Endothelial cell of umbilical vein (primary cell): ENCODE measurements around the gene AKNA. TPM values are rescaled to one million over a fixed set of nuclear protein-coding genes. Genes with fewer than 3 reads are reported as not detected.

Experiments used
- BruUV-seq: library from RNA; stranded (reverse); fragments of 400-500 nt; replicated peaks from 2 replicates; lab custom pipeline; 2021; lab: Mats Ljungman, UMichigan
- CTCF ChIA-PET: fragments of 300-600, 350-600 bp; sonication (Branson Sonifier 250); formaldehyde crosslinking; loops from one replicate; lab custom pipeline; 2021; ENCODE audit warnings: antibody characterized with exemption, inconsistent platforms; lab: Charles Lee
- POLR2A ChIA-PET: fragments of 300-600, 350-600 bp; sonication (Branson Sonifier 250); formaldehyde crosslinking; loops from one replicate; lab custom pipeline; 2021; ENCODE audit warnings: antibody characterized with exemption, inconsistent platforms; lab: Charles Lee
- DNase-seq: peaks from one replicate; pipeline ENCODE4 v3.0.0-alpha.2; 2011; ENCODE audit warnings: low read depth, low spot score
- FAIRE-seq: peaks from 2 replicates; lab custom pipeline; 2011; peaks lifted over from hg19 to GRCh38; lab: Jason Lieb, UNC
- H2AFZ ChIP-seq: 2 replicates; pipeline ENCODE4 v1.6.0; 2012; ENCODE audit warnings: low read depth, low read length, control low read depth, inconsistent platforms
- H3K27ac ChIP-seq: 2 replicates; pipeline ENCODE4 v1.5.1; 2011; ENCODE audit warnings: low read depth, mild to moderate bottlenecking, control low read depth, low read length, moderate library complexity; ENCODE audit not compliant: insufficient read depth
- H3K27me3 ChIP-seq, 2 experiments: 2 replicates each; pipeline versions ENCODE4 v1.6.0 to v1.6.1; 2011; ENCODE audit warnings: low read length in 2 of 2, mixed read lengths in 1 of 2; ENCODE audit not compliant: control insufficient read depth in 2 of 2, insufficient read depth in 2 of 2
- H3K36me3 ChIP-seq, 2 experiments: 2 replicates in 1 of 2; 3 replicates in 1 of 2; pipeline ENCODE4 v1.5.1; 2011; ENCODE audit warnings: low read length in 2 of 2, mild to moderate bottlenecking in 1 of 2, moderate library complexity in 1 of 2; ENCODE audit not compliant: control insufficient read depth in 2 of 2, insufficient read depth in 2 of 2; ENCODE audit errors: extremely low read depth in 1 of 2
- H3K4me1 ChIP-seq: 3 replicates; pipeline ENCODE4 v1.5.1; 2011; ENCODE audit warnings: mild to moderate bottlenecking, low read length; ENCODE audit not compliant: control insufficient read depth, insufficient read depth; ENCODE audit errors: extremely low read depth
- H3K4me2 ChIP-seq: 2 replicates; pipeline ENCODE4 v1.6.1; 2011; ENCODE audit warnings: low read length, control low read depth, mixed read lengths; ENCODE audit not compliant: insufficient read depth
- H3K4me3 ChIP-seq, 3 experiments: fragments of 200-600 bp in 1 of 3; sonication (generic), shearing (Covaris generic) in 1 of 3; replicated peaks in 1 of 3; 2 replicates each; pipeline ENCODE4 v1.5.1; 2011 to 2016; ENCODE audit warnings: control low read depth in 3 of 3, low read length in 3 of 3, mild to moderate bottlenecking in 2 of 3, inconsistent platforms in 1 of 3, low read depth in 1 of 3, moderate library complexity in 1 of 3; ENCODE audit not compliant: insufficient read depth in 1 of 3
- H3K79me2 ChIP-seq: 2 replicates; pipeline ENCODE4 v1.6.0; 2012; ENCODE audit warnings: low read length, inconsistent platforms; ENCODE audit not compliant: control insufficient read depth, insufficient read depth
- H3K9ac ChIP-seq: replicated peaks from 2 replicates; pipeline ENCODE3; 2011; ENCODE audit warnings: low read length, control low read depth; ENCODE audit not compliant: insufficient read depth; ENCODE audit errors: extremely low read depth
- H3K9me1 ChIP-seq: replicated peaks from 3 replicates; pipeline ENCODE4 v1.6.0; 2011; ENCODE audit warnings: mild to moderate bottlenecking, low read length; ENCODE audit not compliant: control insufficient read depth, insufficient read depth; ENCODE audit errors: extremely low read depth
- H3K9me3 ChIP-seq: replicated peaks from 2 replicates; pipeline ENCODE4 v1.5.1; 2012; ENCODE audit warnings: low read length, inconsistent platforms; ENCODE audit not compliant: control insufficient read depth, insufficient read depth
- H4K20me1 ChIP-seq: replicated peaks from 2 replicates; pipeline ENCODE3; 2011; ENCODE audit warnings: mild to moderate bottlenecking, low read length; ENCODE audit not compliant: control insufficient read depth, insufficient read depth; ENCODE audit errors: extremely low read depth
- EZH2 ChIP-seq: IDR thresholded peaks from 2 replicates; pipeline ENCODE4 v1.6.1; 2012; ENCODE audit warnings: borderline replicate concordance, low read depth, mild to moderate bottlenecking, moderate library complexity, low read length, inconsistent platforms; ENCODE audit not compliant: severe bottlenecking
- FOS ChIP-seq: IDR thresholded peaks from 2 replicates; pipeline ENCODE4 v1.6.1; 2011; ENCODE audit warnings: mild to moderate bottlenecking, low read length, moderate library complexity, borderline replicate concordance; ENCODE audit not compliant: insufficient read depth
- GATA2 ChIP-seq: IDR thresholded peaks from 2 replicates; pipeline ENCODE4 v1.7.0; 2011; ENCODE audit warnings: low read depth, mild to moderate bottlenecking, moderate library complexity, mixed read lengths, low read length; ENCODE audit not compliant: insufficient read length, insufficient read depth
- JUN ChIP-seq: IDR thresholded peaks from 2 replicates; pipeline ENCODE4 v1.6.1; 2011; ENCODE audit warnings: borderline replicate concordance, low read depth; ENCODE audit not compliant: insufficient read length, insufficient read depth
- MAX ChIP-seq: IDR thresholded peaks from 2 replicates; pipeline ENCODE4 v1.6.1; 2011; ENCODE audit not compliant: insufficient read depth, insufficient read length
- MYC ChIP-seq: IDR thresholded peaks from one replicate; pipeline ENCODE4 v1.6.1; 2011; ENCODE audit warnings: mild to moderate bottlenecking, low read depth, low read length
- POLR2A ChIP-seq: IDR thresholded peaks from 2 replicates; pipeline ENCODE4 v1.6.1; 2012; ENCODE audit warnings: low read depth, mild to moderate bottlenecking, control low read depth, low read length
- POLR2AphosphoS5 ChIP-seq: IDR thresholded peaks from 2 replicates; pipeline ENCODE4 v1.6.1; 2012; ENCODE audit warnings: low read depth, mild to moderate bottlenecking, control low read depth, low read length, moderate library complexity; ENCODE audit not compliant: insufficient read depth
- dilution Hi-C: fragments of 300-500 bp; cut with MboI; formaldehyde crosslinking; loops from one replicate; pipeline ENCODE4 v1.15.0; 2019; ENCODE audit warnings: low sequenced_read_pairs; ENCODE audit not compliant: extremely low pct_ligation_motif_present
- intact Hi-C: fragments of 100-400 bp; cut with micrococcal nuclease; formaldehyde crosslinking; loops from one replicate; pipeline ENCODE4 v1.10.0; 2022
- polyA plus RNA-seq, 4 experiments: library from polyadenylated mRNA; depleted of rRNA in 3 of 4; stranded (reverse) in 3 of 4; unstranded in 1 of 4; fragments of >200 nt; gene quantifications; 2 replicates each; pipeline versions ENCODE4 v1.2.1 to v1.2.3, GENCODE V29; 2011 to 2012; ENCODE audit warnings: missing spikeins in 1 of 4
- total RNA-seq: library from RNA; stranded (reverse); gene quantifications from 2 replicates; pipeline ENCODE4 v1.2.3, GENCODE V29; 2021
- TF ChIP-seq, protein P1 (sequence below), 2 donors: IDR thresholded peaks; 1 replicate in 1 of 2; 2 replicates in 1 of 2; pipeline ENCODE4 v1.5.1; 2011; ENCODE audit warnings: low read length in 2 of 2, mild to moderate bottlenecking in 2 of 2, moderate library complexity in 2 of 2, control low read depth in 1 of 2, inconsistent platforms in 1 of 2, low read depth in 1 of 2; ENCODE audit not compliant: insufficient read depth in 1 of 2; ENCODE audit errors: extremely low read depth in 1 of 2

Gene AKNA
- total and polyA plus RNA-seq, 2 donors (not counting 3 experiments of a cell fraction or from before 2014, with no cell fraction given) = 11.3 to 22.4 TPM

DNA sequence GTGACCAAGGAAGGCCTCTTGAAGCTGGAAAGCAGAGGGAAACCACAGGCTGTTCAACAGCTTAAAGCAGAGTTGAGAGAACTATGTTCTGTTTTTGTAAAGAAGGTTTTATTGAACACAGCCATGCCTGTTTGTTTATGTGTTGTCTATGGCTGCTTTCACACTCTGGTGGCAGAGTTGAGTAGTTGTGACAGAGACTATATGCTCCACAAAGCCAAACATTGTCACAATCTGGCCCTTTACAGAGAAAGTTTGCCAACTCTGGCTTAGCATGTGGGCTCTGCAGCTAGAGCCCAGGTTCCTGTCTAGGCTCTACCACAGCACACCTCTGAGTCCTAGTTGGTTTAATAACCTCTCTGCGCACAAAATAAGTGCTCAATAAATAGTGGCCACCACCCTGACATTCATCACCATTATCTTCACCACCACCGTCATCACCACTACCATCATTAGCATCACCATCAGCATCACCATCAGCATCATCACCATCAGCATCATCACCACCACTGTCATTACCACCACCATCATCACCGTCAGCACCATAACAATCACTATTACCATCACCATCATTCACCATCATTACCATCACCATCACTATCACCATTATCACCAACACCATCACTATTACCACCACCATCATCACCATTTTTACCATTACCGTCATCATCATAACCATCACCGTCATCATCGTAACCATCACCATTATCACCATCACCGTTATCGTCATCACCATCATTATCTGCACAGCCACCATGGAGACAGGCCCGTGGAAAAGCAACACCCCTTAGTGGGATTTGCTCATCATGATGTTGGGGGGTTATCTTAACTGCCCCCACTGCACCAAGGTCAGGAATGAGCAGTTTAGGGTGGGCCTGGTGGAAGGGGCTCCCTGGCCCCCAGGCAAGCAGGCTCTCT lies 18.3 kb downstream of the AKNA start:
- no TSS peak for BruUV-seq
- Histone ChIP-seq H3K27ac (no peak overlapping the region), H3K27me3 (no peaks in the 10 kb centered on the region), H3K9ac (no peak overlapping the region), H3K9me3 (no peaks in the 10 kb centered on the region), H3K9me1 (no peaks in the 10 kb centered on the region), H4K20me1 (no peaks in the 10 kb centered on the region), H3K36me3 (peaks cover 3 to 16% of the 10 kb centered on the region in 2 experiments), H3K79me2 (no peaks in the 10 kb centered on the region), H3K4me2 (no peak overlapping the region), H2AFZ (no peak overlapping the region), H3K4me3 (no peak overlapping the region), H3K4me1 (peaks cover 18% of the 10 kb centered on the region)
- CTCF ChIA-PET = interaction anchor here (0.8 kb wide), 1 partner anchor 36 kb away, joined by 3 read pairs; no protein-coding TSS in a partner anchor
- DNase-seq (no peak), FAIRE-seq (no peak)
- intact Hi-C loops = no loop called here
- dilution Hi-C loops = no loop called here
- POLR2A ChIA-PET = no interaction called here
- TF ChIP-seq POLR2AphosphoS5 = no peak
- TF ChIP-seq EZH2 = no peak
- TF ChIP-seq MAX = no peak
- TF ChIP-seq MYC = no peak
- TF ChIP-seq JUN = no peak
- TF ChIP-seq, protein P1, sequence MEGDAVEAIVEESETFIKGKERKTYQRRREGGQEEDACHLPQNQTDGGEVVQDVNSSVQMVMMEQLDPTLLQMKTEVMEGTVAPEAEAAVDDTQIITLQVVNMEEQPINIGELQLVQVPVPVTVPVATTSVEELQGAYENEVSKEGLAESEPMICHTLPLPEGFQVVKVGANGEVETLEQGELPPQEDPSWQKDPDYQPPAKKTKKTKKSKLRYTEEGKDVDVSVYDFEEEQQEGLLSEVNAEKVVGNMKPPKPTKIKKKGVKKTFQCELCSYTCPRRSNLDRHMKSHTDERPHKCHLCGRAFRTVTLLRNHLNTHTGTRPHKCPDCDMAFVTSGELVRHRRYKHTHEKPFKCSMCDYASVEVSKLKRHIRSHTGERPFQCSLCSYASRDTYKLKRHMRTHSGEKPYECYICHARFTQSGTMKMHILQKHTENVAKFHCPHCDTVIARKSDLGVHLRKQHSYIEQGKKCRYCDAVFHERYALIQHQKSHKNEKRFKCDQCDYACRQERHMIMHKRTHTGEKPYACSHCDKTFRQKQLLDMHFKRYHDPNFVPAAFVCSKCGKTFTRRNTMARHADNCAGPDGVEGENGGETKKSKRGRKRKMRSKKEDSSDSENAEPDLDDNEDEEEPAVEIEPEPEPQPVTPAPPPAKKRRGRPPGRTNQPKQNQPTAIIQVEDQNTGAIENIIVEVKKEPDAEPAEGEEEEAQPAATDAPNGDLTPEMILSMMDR (IDR thresholded peaks at IDR 0.05; ENCODE audit: extremely low read depth in 1 of 2, insufficient read depth in 1 of 2, low read depth in 1 of 2, low read length in 2 of 2) = no peak
- TF ChIP-seq POLR2A = no peak
- TF ChIP-seq FOS = no peak
- no peak for TF ChIP-seq GATA2
